Measurements from ENCODE around the gene TMEM72. TPM values are rescaled to one million over a fixed set of nuclear protein-coding genes. Genes with fewer than 3 reads are reported as not detected.

The TMEM72 gene
- total RNA-seq, 2 donors from 2014 or later = not detected

GRCh38 chr10:44965651-44966097 lies 54.5 kb downstream of the TMEM72 start:
- Histone ChIP-seq H3K9me3 (no peaks in the 10 kb centered on the region), H3K36me3 (no peaks in the 10 kb centered on the region), H3K4me3 (no peak overlapping the region), H3K4me1 (ENCODE audit: control insufficient read depth in 1 of 2, low read depth in 2 of 2) (peaks cover 55 to 71% of the 10 kb centered on the region in 2 donors), H3K27me3 (replicated peaks; ENCODE audit: insufficient read depth) (no peaks in the 10 kb centered on the region), H3K27ac (peak overlapping the region in 1 of 2 donors; percentile 78)
- ATAC-seq (ENCODE audit: insufficient number of reproducible peaks, low FRiP score, low read depth) (no peak), DNase-seq (ENCODE audit: low spot score) (no peak)
- TF ChIP-seq CTCF (IDR thresholded peaks at IDR 0.05) = no peak

- Histone ChIP-seq H3K4me1 (ENCODE audit: control insufficient read depth in 1 of 2, low read depth in 2 of 2) (peaks cover 55 to 65% of the 10 kb centered on the region in 2 donors), H3K4me3 (no peak overlapping the region), H3K36me3 (peaks cover 5% of the 10 kb centered on the region), H3K27ac (peak overlapping the region in 1 of 2 donors; percentile 24), H3K27me3 (replicated peaks; ENCODE audit: insufficient read depth) (no peaks in the 10 kb centered on the region), H3K9me3 (no peaks in the 10 kb centered on the region)
- DNase-seq (ENCODE audit: low spot score) (no peak), ATAC-seq (ENCODE audit: insufficient number of reproducible peaks, low FRiP score, low read depth) (no peak)
- TF ChIP-seq CTCF (IDR thresholded peaks at IDR 0.05) = no peak
Observed at GRCh38 chr10:44966129-44966815, 55.1 kb downstream of the TMEM72 start.

GRCh38 chr10:44966816-44967509 lies 55.8 kb downstream of the TMEM72 start:
- peaks cover 55 to 58% of the 10 kb centered on the region in 2 donors for H3K4me1 ChIP-seq (ENCODE audit: control insufficient read depth in 1 of 2, low read depth in 2 of 2)
- no peak overlapping the region for H3K4me3 ChIP-seq
- H3K36me3 ChIP-seq = peaks cover 9% of the 10 kb centered on the region
- peak overlapping the region in 1 of 2 donors; percentile 57 for H3K27ac ChIP-seq
- no peaks in the 10 kb centered on the region for H3K27me3 ChIP-seq (replicated peaks; ENCODE audit: insufficient read depth)
- TF ChIP-seq CTCF (IDR thresholded peaks at IDR 0.05) = no peak
- ATAC-seq (ENCODE audit: insufficient number of reproducible peaks, low FRiP score, low read depth) = no peak
- no peak for DNase-seq (ENCODE audit: low spot score)
- no peaks in the 10 kb centered on the region for H3K9me3 ChIP-seq

- Histone ChIP-seq H3K36me3 (peaks cover 14% of the 10 kb centered on the region), H3K9me3 (no peaks in the 10 kb centered on the region), H3K27ac (peak overlapping the region in 1 of 2 donors; percentile 57), H3K27me3 (replicated peaks; ENCODE audit: insufficient read depth) (no peaks in the 10 kb centered on the region), H3K4me1 (ENCODE audit: control insufficient read depth in 1 of 2, low read depth in 2 of 2) (peaks cover 51 to 52% of the 10 kb centered on the region in 2 donors), H3K4me3 (peak overlapping the region; percentile 3)
- TF ChIP-seq CTCF (IDR thresholded peaks at IDR 0.05) = no peak
- ATAC-seq (ENCODE audit: insufficient number of reproducible peaks, low FRiP score, low read depth) (no peak), DNase-seq (ENCODE audit: low spot score) (no peak)
Observed at GRCh38 chr10:44967616-44968015, 56.5 kb downstream of the TMEM72 start.

GRCh38 chr10:44968091-44968490 lies 57.0 kb downstream of the TMEM72 start:
- H3K9me3 ChIP-seq = no peaks in the 10 kb centered on the region
- H3K4me1 ChIP-seq (ENCODE audit: control insufficient read depth in 1 of 2, low read depth in 2 of 2) = peaks cover 49 to 51% of the 10 kb centered on the region in 2 donors
- no peak for TF ChIP-seq CTCF (IDR thresholded peaks at IDR 0.05)
- ATAC-seq (ENCODE audit: insufficient number of reproducible peaks, low FRiP score, low read depth) = peak; percentile 27
- H3K4me3 ChIP-seq = peak overlapping the region; percentile 3
- peaks cover 14% of the 10 kb centered on the region for H3K36me3 ChIP-seq
- DNase-seq (ENCODE audit: low spot score) = no peak
- no peaks in the 10 kb centered on the region for H3K27me3 ChIP-seq (replicated peaks; ENCODE audit: insufficient read depth)
- peak overlapping the region in 1 of 2 donors; percentile 57 for H3K27ac ChIP-seq
